HPDE6-E6E7 (cell line): ENCODE data around the gene ZNF426.

ENCODE experiments used
- DNase-seq: peaks from one replicate; pipeline ENCODE4 v3.0.0; 2011; ENCODE audit warnings: missing footprints; ENCODE audit errors: extremely low spot score

ZNF426 gene

GRCh38 chr19:9498183-9498902 is 40.1 kb downstream of the ZNF426 start, which contains the start of gene ZNF560:
TSS of gene ZNF560 (minus strand) at chr19:9498616. CDS start at chr19:9475313, 23,303 bp downstream.
- DNase-seq = no peak

GRCh38 chr19:9494096-9494495 is 44.3 kb downstream of the ZNF426 start:
- DNase-seq = no peak

- no peak for DNase-seq
Observed at GRCh38 chr19:9487016-9487415, 51.4 kb downstream of the ZNF426 start.

GRCh38 chr19:9485140-9485539 is 53.3 kb downstream of the ZNF426 start:
- no peak for DNase-seq

GRCh38 chr19:9474975-9475374 is 63.5 kb downstream of the ZNF426 start:
- no peak for DNase-seq
